CD8-positive, alpha-beta memory T cell (primary cell): ENCODE results near the gene FSHR. TPM values are rescaled to one million over a fixed set of nuclear protein-coding genes. Genes with fewer than 3 reads are reported as not detected.

Experiments
- CTCF ChIA-PET: fragments of 350-600 bp; sonication (Branson Sonifier 250); formaldehyde crosslinking; loops from one replicate; lab custom pipeline; 2021; ENCODE audit warnings: antibody characterized with exemption; lab: Charles Lee
- POLR2A ChIA-PET: fragments of 350-600 bp; sonication (Branson Sonifier 250); formaldehyde crosslinking; loops from one replicate; lab custom pipeline; 2021; ENCODE audit warnings: antibody characterized with exemption; lab: Charles Lee
- DNase-seq, 5 donors: peaks; one replicate each; pipeline versions ENCODE4 v3.0.0 to v3.0.0-alpha.2; 2020 to 2022; ENCODE audit warnings: mixed read lengths in 1 of 5
- H3K27ac ChIP-seq: one replicate; pipeline ENCODE4 v1.7.0; 2013; ENCODE audit warnings: low read depth, mild to moderate bottlenecking, low read length, moderate library complexity
- H3K27me3 ChIP-seq: 2 replicates; pipeline ENCODE4 v1.7.0; 2013; ENCODE audit warnings: low read length, mild to moderate bottlenecking; ENCODE audit not compliant: insufficient read depth, poor library complexity, severe bottlenecking
- H3K36me3 ChIP-seq: 2 replicates; pipeline ENCODE4 v1.7.0; 2013; ENCODE audit warnings: mild to moderate bottlenecking, low read length, moderate library complexity; ENCODE audit not compliant: insufficient read depth
- H3K4me1 ChIP-seq: 2 replicates; pipeline ENCODE4 v1.7.0; 2013; ENCODE audit warnings: mild to moderate bottlenecking, low read length, moderate library complexity; ENCODE audit not compliant: insufficient read depth
- H3K4me3 ChIP-seq: 2 replicates; pipeline ENCODE4 v1.7.0; 2013; ENCODE audit warnings: mild to moderate bottlenecking, low read length
- H3K9me3 ChIP-seq: 2 replicates; pipeline ENCODE4 v1.7.0; 2013; ENCODE audit warnings: mild to moderate bottlenecking, low read length
- H3K27ac Mint-ChIP-seq, 8 donors: one replicate each; pipeline ENCODE4 v1.8.0; 2020 to 2021; ENCODE audit warnings: mixed read lengths in 8 of 8, mild to moderate bottlenecking in 6 of 8, inconsistent platforms in 3 of 8, moderate library complexity in 3 of 8
- H3K27me3 Mint-ChIP-seq, 2 donors: one replicate each; pipeline ENCODE4 v1.8.0; 2020 to 2021; ENCODE audit warnings: mixed read lengths in 2 of 2, mild to moderate bottlenecking in 1 of 2, moderate library complexity in 1 of 2
- H3K36me3 Mint-ChIP-seq, 3 donors: one replicate each; pipeline ENCODE4 v1.8.0; 2020 to 2021; ENCODE audit warnings: mixed read lengths in 3 of 3, inconsistent platforms in 1 of 3, mild to moderate bottlenecking in 1 of 3
- H3K4me1 Mint-ChIP-seq, 3 donors: one replicate each; pipeline ENCODE4 v1.8.0; 2020 to 2021; ENCODE audit warnings: mixed read lengths in 3 of 3, inconsistent platforms in 1 of 3, mild to moderate bottlenecking in 1 of 3
- H3K4me3 Mint-ChIP-seq, 7 donors: one replicate each; pipeline ENCODE4 v1.8.0; 2020 to 2021; ENCODE audit warnings: mixed read lengths in 7 of 7, mild to moderate bottlenecking in 6 of 7, moderate library complexity in 4 of 7, inconsistent platforms in 2 of 7
- H3K9me3 Mint-ChIP-seq, 5 donors: one replicate each; pipeline ENCODE4 v1.8.0; 2020 to 2022; ENCODE audit warnings: mixed read lengths in 5 of 5, mild to moderate bottlenecking in 3 of 5, moderate library complexity in 2 of 5, inconsistent platforms in 1 of 5
- polyA plus RNA-seq: library from polyadenylated mRNA; unstranded; fragments of 300-500 nt; fragmentation: Illumina TruSeq; gene quantifications from one replicate; pipeline ENCODE4 v1.2.3, GENCODE V29; 2021
- total RNA-seq, 2 experiments: library from RNA; stranded (reverse); gene quantifications; one replicate each; pipeline ENCODE4 v1.2.3, GENCODE V29; 2021

Gene FSHR
- total and polyA plus RNA-seq, 3 experiments from 2014 or later = not detected

DNA sequence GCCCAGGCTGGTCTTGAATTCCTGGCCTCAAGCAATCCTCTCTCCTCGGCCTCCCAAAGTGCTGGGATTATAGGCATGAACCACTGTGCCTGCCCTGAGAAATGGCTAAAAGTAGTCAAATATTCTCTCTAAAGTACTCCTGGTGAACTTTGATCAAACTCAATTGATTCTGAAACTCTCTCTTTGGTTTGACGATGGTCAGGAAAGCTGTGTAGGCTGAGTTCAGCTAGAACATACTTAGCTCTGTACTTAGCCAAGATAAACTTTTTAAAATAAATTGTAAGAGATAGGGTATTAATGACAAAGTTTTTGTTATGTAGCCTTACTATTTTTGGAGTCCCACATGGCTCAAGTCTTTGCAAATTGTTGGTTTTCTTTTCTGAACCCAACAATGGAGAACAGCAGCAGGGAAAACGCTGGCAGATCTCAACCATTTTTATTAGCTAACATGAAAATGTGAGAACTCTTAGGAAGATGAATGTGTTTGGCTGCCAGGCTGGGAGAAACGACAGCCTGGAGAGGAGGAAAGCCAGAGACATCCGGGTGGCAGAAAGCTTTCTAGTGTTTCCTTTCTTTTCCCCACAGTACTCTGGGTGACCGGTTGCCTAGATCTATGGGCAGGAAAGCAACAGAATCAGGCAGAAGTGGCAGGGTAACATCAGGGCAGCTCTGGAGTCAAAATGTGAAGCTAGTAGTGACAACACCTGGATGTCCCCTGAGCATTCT, 205.8 kb downstream of the FSHR start:
- Mint-ChIP-seq H3K4me1 (no peaks in the 10 kb centered on the region), H3K27me3 (peaks cover 0 to 1% of the 10 kb centered on the region in 2 donors), H3K36me3 (no peaks in the 10 kb centered on the region), H3K4me3 (no peak overlapping the region), H3K9me3 (no peaks in the 10 kb centered on the region), H3K27ac (no peak overlapping the region)
- no peak overlapping the region for H3K4me3 ChIP-seq
- H3K27ac ChIP-seq = no peak overlapping the region
- H3K36me3 ChIP-seq = no peaks in the 10 kb centered on the region
- no peaks in the 10 kb centered on the region for H3K27me3 ChIP-seq
- H3K9me3 ChIP-seq = no peaks in the 10 kb centered on the region
- DNase-seq = no peak
- ChIA-PET CTCF (interaction anchor here (2.1 kb wide), 1 partner anchor 1543 kb away, joined by 5 read pairs; no protein-coding TSS in a partner anchor), POLR2A (no interaction called here)
- H3K4me1 ChIP-seq = no peaks in the 10 kb centered on the region

DNA sequence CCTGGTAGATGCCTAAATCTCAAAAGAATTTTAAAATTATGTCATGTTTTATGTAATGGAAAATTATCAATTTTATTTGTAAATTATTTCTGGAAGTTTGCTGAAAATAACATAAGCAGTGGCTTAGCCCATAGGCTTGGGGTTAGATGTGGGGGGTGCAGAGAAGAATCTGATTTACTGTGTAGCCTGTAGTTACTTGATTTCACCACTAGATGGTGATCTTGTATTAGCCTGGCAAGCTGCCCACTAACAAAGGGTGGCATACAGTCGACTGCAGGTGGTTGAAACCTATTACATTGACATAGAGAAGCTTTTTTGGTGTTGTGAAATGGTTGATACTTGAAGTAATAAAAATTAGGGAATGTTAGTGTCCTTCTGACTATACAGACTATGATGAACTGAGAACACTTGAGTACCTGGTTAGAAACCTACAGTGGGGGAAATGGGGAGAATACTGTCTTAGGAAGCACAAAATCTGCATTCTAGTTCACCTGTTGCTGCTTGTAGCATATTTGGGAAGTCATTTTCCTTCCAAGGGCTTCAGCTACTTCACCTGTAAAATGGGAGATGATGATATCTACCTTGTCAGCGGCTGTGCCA, 207.8 kb downstream of the FSHR start:
- ChIA-PET POLR2A (no interaction called here), CTCF (interaction anchor here (0.9 to 1.3 kb wide), 3 partner anchors 8 to 1545 kb away, joined by 3 read pairs; no protein-coding TSS in a partner anchor)
- no peak overlapping the region for H3K27ac Mint-ChIP-seq
- H3K27me3 Mint-ChIP-seq = peaks cover 0 to 1% of the 10 kb centered on the region in 2 donors
- no peaks in the 10 kb centered on the region for H3K36me3 Mint-ChIP-seq
- Histone ChIP-seq H3K36me3 (no peaks in the 10 kb centered on the region), H3K27me3 (no peaks in the 10 kb centered on the region), H3K4me1 (no peaks in the 10 kb centered on the region), H3K27ac (no peak overlapping the region), H3K9me3 (no peaks in the 10 kb centered on the region), H3K4me3 (no peak overlapping the region)
- H3K4me1 Mint-ChIP-seq = no peaks in the 10 kb centered on the region
- no peaks in the 10 kb centered on the region for H3K9me3 Mint-ChIP-seq
- peak in 2 of 5 donors; percentile 4 to 37 for DNase-seq
- no peak overlapping the region for H3K4me3 Mint-ChIP-seq

DNA sequence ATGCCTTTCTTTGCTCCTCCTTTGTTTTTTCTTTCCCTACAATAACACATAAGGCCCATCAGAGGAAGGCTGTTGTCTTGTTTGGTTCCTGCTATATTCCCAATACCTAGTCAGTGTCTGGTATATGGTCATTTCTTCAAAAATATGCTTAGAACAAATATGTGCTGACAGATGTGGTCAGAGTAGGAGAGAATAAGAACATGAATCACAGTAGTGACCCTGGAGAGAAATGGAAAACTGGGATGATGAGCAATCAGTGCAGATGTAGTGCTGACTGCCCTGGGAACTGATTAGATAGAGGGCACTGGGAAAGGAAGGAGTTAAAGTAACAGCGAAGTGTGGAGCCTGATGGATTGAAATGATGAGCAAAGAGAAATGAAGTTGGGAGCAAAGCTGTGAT, 209.4 kb downstream of the FSHR start:
- no peaks in the 10 kb centered on the region for H3K36me3 ChIP-seq
- Mint-ChIP-seq H3K4me3 (no peak overlapping the region), H3K36me3 (no peaks in the 10 kb centered on the region), H3K27me3 (peaks cover 0 to 1% of the 10 kb centered on the region in 2 donors), H3K4me1 (no peaks in the 10 kb centered on the region), H3K27ac (no peak overlapping the region), H3K9me3 (peaks cover 0 to 2% (median 0%) of the 10 kb centered on the region in 5 donors)
- ChIA-PET POLR2A (no interaction called here), CTCF (no interaction called here)
- no peaks in the 10 kb centered on the region for H3K4me1 ChIP-seq
- H3K27ac ChIP-seq = no peak overlapping the region
- no peak for DNase-seq
- H3K4me3 ChIP-seq = no peak overlapping the region
- H3K9me3 ChIP-seq = no peaks in the 10 kb centered on the region
- H3K27me3 ChIP-seq = no peaks in the 10 kb centered on the region

DNA sequence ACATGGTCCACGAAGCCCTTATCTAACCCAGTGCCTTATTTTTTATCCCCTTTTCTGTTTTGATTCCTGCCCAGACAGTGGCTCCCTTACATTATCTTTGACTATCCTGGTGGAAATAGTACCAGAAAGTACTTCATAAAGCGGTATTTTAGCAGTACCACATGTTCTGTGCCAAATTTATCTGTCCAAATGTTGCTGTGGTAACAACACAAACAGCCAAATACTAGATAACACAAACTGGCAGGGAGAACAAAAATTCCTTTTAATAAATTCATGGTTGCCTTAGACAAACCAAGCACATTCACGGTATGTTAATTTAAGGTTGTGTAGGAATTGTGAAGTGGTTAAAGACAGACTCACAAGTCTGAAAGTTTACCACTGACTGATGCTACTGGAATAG, 210.9 kb downstream of the FSHR start:
- Mint-ChIP-seq H3K27me3 (peaks cover 0 to 1% of the 10 kb centered on the region in 2 donors), H3K27ac (no peak overlapping the region), H3K4me3 (no peak overlapping the region), H3K36me3 (no peaks in the 10 kb centered on the region), H3K4me1 (no peaks in the 10 kb centered on the region), H3K9me3 (peaks cover 0 to 2% (median 0%) of the 10 kb centered on the region in 5 donors)
- POLR2A ChIA-PET = no interaction called here
- H3K36me3 ChIP-seq = no peaks in the 10 kb centered on the region
- no peaks in the 10 kb centered on the region for H3K27me3 ChIP-seq
- no peak for DNase-seq
- no peaks in the 10 kb centered on the region for H3K9me3 ChIP-seq
- CTCF ChIA-PET = no interaction called here
- no peak overlapping the region for H3K4me3 ChIP-seq
- no peak overlapping the region for H3K27ac ChIP-seq
- no peaks in the 10 kb centered on the region for H3K4me1 ChIP-seq

DNA sequence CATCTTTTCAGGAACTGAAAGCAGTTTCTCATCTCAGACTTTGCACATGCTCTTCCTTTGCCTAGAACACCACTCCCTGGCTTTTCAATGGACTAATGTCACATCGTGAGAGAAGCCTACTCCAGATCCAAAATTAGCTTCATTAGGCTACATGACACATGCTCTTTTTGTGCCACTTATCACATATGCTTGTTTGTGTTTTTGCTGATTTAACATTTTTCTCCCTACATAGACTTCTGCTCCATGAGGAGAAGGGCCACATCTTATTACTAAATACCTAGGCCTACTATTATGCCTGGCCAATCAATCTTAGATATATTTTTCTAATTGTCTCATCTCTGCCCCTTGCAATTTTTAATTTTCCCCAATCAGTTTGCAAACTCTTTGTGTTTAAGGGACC, 212.4 kb downstream of the FSHR start:
- no peaks in the 10 kb centered on the region for H3K9me3 ChIP-seq
- Mint-ChIP-seq H3K27me3 (peaks cover 0 to 1% of the 10 kb centered on the region in 2 donors), H3K27ac (no peak overlapping the region), H3K36me3 (no peaks in the 10 kb centered on the region), H3K4me3 (no peak overlapping the region), H3K4me1 (no peaks in the 10 kb centered on the region), H3K9me3 (peaks cover 0 to 2% (median 0%) of the 10 kb centered on the region in 5 donors)
- no peak overlapping the region for H3K4me3 ChIP-seq
- no peaks in the 10 kb centered on the region for H3K36me3 ChIP-seq
- no peaks in the 10 kb centered on the region for H3K4me1 ChIP-seq
- DNase-seq = no peak
- CTCF ChIA-PET = no interaction called here
- no peaks in the 10 kb centered on the region for H3K27me3 ChIP-seq
- H3K27ac ChIP-seq = no peak overlapping the region
- POLR2A ChIA-PET = no interaction called here

DNA sequence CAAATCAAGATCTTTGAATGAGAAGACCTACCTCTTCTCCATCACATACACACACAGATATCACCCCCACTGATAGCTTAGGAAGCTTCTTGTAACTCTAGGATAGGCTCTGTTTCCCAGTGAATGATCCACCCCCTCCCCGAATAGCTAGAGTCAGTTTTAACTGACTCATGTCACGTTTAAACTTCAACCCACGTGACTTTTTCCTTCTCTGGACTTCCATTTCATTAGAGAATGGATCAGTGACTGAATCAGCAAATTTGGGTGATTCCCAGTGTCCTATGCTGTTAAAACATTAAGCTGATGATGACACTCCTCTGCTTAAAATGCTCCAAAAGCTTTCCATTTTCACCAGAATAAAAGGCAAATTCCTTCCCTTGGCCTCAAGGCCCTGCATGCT, 212.9 kb downstream of the FSHR start:
- POLR2A ChIA-PET = no interaction called here
- H3K9me3 Mint-ChIP-seq = peaks cover 0 to 2% (median 0%) of the 10 kb centered on the region in 5 donors
- no peaks in the 10 kb centered on the region for H3K36me3 Mint-ChIP-seq
- Histone ChIP-seq H3K27me3 (no peaks in the 10 kb centered on the region), H3K9me3 (no peaks in the 10 kb centered on the region), H3K4me1 (no peaks in the 10 kb centered on the region), H3K36me3 (no peaks in the 10 kb centered on the region), H3K27ac (no peak overlapping the region), H3K4me3 (no peak overlapping the region)
- no peak for DNase-seq
- CTCF ChIA-PET = no interaction called here
- no peak overlapping the region for H3K27ac Mint-ChIP-seq
- no peaks in the 10 kb centered on the region for H3K27me3 Mint-ChIP-seq
- no peaks in the 10 kb centered on the region for H3K4me1 Mint-ChIP-seq
- no peak overlapping the region for H3K4me3 Mint-ChIP-seq

DNA sequence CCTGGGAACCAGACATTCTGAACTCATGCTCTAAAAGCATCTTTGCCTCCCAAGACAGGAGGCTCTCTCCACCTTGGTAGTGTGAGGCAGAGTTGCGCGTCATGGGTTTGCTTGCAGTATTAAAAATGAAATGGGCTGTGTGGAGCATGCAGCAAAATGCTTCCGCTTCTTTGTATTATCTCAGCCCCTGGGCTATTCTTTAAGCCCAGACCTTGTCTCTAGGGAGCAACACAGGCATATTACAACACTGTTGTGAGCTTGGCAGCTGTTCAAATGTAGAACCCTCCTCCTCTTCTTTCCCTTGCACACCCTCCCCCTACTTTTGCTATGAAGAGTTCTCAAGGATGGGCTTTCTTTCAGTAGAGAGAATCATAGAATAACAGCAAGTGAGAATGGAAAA, 213.7 kb downstream of the FSHR start:
- Mint-ChIP-seq H3K27me3 (no peaks in the 10 kb centered on the region), H3K4me3 (no peak overlapping the region), H3K27ac (no peak overlapping the region), H3K9me3 (peaks cover 0 to 2% (median 0%) of the 10 kb centered on the region in 5 donors), H3K36me3 (no peaks in the 10 kb centered on the region), H3K4me1 (no peaks in the 10 kb centered on the region)
- Histone ChIP-seq H3K9me3 (no peaks in the 10 kb centered on the region), H3K36me3 (no peaks in the 10 kb centered on the region), H3K4me3 (no peak overlapping the region), H3K4me1 (no peaks in the 10 kb centered on the region), H3K27me3 (no peaks in the 10 kb centered on the region), H3K27ac (no peak overlapping the region)
- POLR2A ChIA-PET = no interaction called here
- CTCF ChIA-PET = no interaction called here
- no peak for DNase-seq

DNA sequence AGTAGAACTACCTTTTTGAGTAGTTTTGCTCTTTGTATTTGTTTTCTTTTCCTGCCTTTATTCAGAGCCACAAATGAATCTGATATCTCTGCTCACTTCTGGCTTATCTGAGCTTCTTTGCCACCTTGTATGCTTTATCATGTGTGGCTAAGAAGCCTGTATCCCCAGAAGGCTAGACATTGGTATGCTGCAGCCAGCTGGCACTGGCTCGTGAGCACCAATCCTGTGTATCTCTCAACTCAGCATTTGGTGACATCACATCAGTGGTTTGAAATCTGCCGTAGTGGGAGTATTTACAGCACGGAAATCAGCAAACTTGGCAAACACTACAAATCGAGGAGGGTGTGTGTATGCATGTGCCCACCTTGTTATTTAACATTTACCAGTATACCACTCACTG, 215.1 kb downstream of the FSHR start:
- CTCF ChIA-PET = no interaction called here
- no peak overlapping the region for H3K4me3 ChIP-seq
- no peaks in the 10 kb centered on the region for H3K4me1 Mint-ChIP-seq
- no peak for DNase-seq
- H3K9me3 ChIP-seq = no peaks in the 10 kb centered on the region
- POLR2A ChIA-PET = no interaction called here
- peaks cover 0 to 3% (median 0%) of the 10 kb centered on the region in 5 donors for H3K9me3 Mint-ChIP-seq
- no peaks in the 10 kb centered on the region for H3K36me3 Mint-ChIP-seq
- H3K4me1 ChIP-seq = no peaks in the 10 kb centered on the region
- H3K36me3 ChIP-seq = no peaks in the 10 kb centered on the region
- H3K27me3 ChIP-seq = no peaks in the 10 kb centered on the region
- no peak overlapping the region for H3K4me3 Mint-ChIP-seq
- no peak overlapping the region for H3K27ac ChIP-seq
- H3K27me3 Mint-ChIP-seq = no peaks in the 10 kb centered on the region
- H3K27ac Mint-ChIP-seq = no peak overlapping the region
